Stimulated activated CD4-positive, alpha-beta T cell treated with anti-CD3 and anti-CD28 coated beads, Interleukin-15, amount 100 ng/mL, for 1 hour (primary cell): ENCODE measurements around the gene EXTL2.
"Not testable (repeated sequence)": the region's sequence is repeated elsewhere in the genome, so short reads cannot be mapped to it uniquely, and the experiment has no call there.

Experiments
- DNase-seq, 2 donors: peaks; one replicate each; pipeline ENCODE4 v3.0.0-alpha.2; 2020; ENCODE audit warnings: low read depth in 1 of 2, low spot score in 1 of 2

Gene EXTL2, protein sequence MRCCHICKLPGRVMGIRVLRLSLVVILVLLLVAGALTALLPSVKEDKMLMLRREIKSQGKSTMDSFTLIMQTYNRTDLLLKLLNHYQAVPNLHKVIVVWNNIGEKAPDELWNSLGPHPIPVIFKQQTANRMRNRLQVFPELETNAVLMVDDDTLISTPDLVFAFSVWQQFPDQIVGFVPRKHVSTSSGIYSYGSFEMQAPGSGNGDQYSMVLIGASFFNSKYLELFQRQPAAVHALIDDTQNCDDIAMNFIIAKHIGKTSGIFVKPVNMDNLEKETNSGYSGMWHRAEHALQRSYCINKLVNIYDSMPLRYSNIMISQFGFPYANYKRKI

DNA sequence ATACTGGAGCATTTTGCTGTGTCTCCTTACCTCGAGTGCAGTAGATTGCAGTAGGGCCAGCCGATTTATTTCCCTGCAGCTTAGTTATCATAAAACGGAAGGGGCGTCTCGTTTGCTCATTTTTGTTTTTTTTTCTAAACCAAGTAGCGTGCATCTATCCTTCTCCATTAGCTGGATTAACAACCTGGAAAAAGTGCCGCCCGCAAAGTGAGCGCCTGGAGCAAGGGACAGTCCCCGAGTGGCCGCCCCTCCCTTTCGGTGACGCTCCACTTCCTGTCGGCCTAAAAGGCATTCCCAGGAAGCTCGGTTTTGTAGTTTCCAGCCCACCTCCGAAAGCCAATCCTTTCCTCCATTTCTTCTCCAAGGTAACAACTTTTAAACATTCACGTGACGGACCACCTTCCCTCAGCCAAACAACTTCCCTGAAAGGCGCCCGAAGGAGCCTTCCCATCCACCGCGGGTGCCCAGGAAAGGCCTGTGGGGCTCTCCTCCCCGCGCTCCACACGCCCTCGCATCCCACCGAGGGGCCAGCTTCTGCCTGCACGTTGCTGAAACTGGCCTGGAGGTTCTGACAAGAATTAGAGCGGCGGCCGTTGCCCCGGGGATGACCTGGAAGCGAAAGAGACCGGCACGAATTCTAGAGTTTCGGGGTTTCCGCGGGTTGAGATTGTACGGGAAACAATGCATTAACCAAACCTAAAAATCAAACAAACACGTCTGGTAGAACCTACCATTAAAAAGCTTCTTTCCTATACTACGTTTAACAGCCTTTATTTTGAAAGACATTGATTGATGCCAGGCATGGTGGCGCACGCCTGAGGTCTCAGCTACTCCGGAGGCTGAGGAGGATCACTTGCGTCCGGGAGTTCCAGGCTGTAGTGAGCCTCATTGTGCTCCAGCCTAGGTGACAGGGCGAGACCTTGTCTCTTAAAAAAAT lies at the start of gene EXTL2:
Gene EXTL2, minus strand, starts transcription at position 240 of the 937 bp plus-strand sequence. CDS start 6,085 bp downstream, outside the sequence.
- DNase-seq = peak; percentile 14 to 37

DNA sequence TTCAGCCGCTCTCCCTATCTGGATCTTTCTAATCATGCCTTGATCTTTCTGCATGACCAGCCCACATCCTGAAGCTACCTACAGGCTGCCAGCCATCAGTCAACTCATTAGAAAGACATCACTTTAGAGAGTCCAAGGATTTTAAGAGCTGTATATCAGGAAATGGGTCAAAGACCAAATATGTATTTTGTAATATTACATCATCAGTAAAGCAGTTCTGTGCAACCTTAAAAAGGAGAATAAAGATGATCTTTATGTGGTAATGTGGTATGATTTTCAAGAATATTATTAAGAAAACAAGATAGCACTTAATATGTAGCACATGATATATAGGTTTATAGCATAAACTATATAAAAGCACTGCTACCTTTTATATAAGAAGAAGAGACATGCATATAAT lies 48.9 kb upstream of the EXTL2 start:
- no peak for DNase-seq

DNA sequence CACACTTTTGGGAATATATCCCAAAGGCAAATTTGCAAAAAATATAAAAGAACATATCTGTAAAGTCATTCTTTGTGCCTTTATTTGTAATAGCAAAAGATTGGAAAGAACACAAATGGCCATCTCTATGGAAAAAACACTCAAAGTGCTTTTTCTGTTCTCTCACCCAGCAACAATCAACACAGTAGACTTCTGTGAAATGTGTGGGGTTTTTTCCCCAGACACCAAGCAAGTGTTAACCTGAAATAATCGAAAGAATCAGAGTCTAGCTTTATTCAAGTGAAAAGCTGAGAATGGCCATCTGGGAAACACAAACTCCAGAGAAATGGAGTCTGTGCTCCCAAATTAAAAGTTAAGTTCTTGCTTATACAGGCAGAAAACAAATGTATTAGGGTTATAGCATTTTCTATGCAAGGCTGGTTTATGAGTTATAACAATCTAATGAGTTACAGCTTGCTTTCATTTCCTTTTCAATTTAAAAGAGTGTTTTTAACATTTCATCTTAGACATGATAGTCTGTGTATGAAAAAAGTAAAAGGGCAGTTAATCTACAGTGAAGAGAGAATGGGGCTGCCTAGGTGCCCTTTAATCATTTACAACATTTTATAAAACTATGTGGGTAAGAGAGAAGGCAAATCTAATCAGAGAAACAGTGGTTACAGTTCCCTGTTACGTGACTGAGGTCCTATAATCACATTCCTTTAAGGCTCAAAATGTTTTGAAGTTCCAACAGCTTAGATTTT lies 47.8 kb upstream of the EXTL2 start:
- no peak for DNase-seq

DNA sequence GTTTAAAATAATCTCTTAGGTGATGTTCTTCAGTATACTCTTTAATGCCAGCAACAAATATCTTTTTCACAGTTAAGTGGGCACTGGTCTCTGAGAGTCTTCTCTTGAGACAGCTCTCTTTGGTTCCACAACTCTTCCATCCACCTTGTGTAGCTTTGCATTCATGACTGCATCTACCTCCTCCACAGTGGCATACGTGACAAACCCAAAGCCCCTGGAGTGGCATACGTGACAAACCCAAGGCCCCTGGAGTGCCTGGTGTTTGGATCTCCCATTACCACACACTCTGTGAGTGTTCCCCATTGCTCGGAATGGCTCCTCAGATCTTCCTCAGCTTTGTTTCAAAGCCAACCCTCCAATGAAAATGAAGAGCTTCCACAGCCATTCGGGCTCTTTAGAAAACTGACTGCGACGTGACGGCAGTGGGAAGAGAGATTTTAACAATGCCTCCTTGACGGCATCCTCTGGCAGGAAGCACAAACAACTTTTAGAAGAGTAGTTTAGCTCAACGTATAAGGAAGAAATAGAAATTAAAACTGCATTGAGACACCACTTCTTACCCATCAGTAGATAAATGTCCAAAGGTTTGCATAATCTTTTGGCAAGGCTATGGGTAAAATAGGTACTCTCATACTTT lies 47.1 kb upstream of the EXTL2 start:
- no peak for DNase-seq

DNA sequence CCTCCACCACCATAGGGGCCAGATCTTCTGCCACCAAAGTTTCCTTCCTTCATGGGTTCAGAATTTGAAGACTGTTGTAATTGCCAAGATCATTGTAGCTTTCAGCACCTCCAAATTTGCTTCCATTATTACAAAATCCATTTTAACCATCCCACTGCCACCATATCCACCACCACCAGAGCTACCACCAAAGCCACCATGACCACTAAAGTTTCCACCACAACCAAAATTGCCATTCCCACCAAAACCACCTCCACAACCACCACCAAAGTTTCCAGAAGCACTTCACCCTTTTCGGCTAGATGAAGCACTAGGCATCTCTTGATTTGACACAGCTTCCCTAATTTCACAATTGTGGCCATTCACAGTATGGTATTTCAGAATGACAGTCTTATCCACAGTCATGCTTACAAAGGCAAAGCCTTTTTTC lies 46.5 kb upstream of the EXTL2 start:
- no peak for DNase-seq

DNA sequence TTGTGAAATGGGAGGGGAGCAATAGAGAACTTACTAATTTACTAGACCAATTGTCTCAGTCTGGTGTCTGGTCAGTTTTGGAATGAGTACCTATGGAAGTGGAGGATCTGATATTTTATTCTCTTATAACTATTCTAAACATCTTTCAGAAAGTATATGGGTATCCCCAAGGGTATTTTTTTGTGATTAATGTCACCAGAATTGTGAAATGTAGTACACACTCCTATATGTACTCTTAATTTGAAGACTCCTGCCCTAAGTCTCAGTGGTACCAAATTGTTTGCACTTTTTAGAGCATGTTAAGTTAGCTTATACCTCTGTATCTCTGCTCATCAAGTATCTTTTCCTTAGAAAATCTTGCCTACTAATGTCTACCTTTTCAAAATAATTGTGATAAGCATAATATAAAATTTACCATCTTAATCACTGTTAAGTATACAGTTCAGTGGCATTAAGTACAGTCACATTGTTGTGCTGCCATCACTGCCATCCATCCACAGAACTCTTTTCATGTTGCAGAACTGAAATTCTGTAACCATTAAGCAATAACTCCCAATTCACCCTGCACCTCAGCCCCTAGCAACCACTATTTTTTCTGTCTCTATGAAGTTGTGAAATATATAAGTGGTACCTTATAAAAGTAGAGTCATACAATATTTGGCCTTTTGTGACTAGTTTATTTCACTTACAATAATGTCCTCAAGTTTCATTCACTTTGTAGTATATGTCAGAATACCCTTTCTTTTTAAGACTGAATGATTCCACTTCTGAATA lies 41.7 kb upstream of the EXTL2 start:
- DNase-seq = no peak

DNA sequence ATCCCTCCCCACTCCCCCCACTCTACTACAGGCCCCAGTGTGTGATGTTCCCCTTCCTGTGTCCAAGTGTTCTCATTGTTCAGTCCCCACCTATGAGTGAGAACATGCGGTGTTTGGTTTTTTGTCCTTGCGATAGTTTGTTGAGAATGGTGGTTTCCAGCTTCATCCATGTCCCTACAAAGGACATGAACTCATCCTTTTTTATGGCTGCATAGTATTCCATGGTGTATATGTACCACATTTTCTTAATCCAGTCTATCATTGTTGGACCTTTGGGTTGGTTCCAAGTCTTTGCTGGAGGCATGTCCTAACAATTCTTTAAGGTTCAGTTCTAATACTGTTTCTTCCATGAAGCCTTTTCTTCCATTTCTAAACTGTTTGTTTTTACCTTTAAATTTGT lies 38.9 kb upstream of the EXTL2 start:
- DNase-seq = not testable (repeated sequence)

DNA sequence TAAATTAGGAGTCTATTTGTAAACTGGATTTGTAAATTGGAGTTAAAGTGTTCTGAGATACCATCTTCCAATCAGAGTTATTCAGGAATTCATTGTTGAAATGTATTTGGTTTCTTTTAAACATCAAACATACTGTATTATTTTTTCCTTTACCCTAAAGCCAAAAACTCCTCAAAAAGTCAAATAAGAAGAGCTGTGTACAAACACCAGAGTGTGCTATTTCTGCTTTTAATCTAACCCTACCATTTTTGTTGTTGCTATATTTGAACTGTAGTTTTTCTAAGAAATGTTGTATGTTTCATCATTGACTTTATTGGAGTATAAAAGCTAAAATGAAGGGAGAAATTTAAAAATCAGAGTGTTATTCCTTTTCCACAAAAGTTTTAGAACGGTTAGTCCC lies 37.1 kb upstream of the EXTL2 start:
- no peak for DNase-seq

DNA sequence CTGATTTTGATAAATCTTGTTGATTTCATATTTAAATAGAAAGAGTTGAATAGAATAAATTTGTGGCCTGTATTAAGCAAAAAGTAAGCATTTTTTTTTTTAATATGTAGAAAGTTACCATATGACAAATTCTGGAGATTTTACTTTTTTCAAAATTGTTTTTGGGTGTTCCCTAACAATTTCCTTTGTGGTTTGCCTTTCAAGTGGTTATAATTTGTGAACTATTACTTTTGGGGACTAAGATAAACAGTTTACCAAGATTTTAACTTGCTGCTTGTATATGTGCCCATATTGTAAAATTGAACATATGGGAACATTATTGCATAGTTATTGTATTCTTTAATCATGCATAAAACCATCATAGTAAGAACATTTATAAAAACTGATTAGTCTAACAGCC lies 35.9 kb upstream of the EXTL2 start:
- DNase-seq = no peak

DNA sequence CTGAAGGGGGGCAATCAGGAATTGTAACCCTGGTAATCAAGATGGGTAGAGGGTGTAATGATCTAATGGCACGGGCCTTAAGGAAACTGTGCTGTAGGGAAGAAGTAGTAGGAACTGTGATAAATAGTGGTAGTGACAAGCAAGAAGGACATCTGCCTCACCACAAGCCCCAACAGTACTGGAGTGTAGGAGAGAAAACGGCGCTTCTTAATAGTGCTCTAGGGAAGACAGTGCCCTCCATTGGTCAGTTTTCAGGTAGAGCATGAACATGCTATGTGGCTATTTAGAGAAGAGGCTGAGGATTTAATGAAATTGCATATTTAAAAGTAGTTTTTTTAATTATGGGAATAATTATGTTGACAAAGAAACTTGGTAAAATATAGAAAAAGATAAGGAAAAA lies 33.5 kb upstream of the EXTL2 start:
- no peak for DNase-seq

DNA sequence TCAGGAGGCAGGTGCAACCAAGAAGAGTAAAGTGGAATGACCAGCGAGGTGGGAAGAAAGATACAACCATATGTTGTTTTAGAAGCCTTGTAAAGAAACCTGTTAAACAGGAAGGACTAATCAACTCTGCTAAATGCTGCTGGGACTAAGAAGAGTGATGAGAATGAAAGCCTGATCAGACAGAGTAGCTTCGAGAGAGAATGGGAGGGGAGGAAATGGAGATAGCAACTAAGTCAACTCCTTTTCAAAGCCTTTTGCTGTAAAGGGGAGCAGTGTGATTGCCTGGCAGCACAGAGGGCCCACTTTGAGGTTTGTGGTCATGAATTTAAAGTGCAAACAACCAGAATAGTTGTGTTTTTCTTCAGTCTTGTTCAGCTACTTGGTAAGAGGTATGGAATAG lies 32.6 kb upstream of the EXTL2 start:
- DNase-seq = peak in 1 of 2 donors; percentile 7

DNA sequence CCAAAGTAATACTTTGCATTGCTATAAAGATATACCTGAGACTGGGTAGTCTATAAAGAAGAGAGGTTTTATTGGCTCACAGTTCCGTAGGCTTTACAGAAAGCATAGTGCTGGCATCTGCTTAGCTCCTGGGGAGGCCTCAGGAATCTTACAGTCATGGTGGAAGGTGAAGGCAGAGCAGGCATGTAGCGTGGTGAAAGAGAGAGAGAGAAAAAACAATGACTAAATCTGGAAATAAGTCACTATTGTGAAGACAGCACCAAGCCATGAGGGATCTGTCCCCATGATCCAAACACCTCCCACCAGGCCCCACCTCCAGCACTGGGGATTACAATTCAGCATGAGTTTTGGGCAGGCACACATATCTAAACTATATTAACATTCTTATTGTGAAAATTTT lies 31.6 kb upstream of the EXTL2 start:
- DNase-seq = no peak

DNA sequence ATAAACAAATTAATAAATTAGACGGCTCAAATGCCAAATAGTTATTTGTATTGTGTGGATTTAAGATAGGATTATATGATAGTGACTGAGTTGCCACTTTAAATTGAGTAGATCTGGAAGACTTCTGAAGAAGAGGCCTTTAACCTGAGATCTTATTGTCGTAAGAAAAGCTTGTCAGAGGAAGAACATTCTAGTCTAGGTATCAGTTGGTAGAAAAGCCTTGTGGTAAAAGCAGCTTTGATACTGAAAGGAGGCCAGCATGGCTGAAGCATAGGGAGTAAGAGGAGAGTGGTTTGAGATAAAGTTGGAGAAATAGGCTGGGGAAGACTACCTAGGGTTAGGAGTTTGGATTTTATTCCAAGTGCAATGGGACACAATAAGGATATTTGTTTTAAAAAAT lies 30.3 kb upstream of the EXTL2 start:
- no peak for DNase-seq

DNA sequence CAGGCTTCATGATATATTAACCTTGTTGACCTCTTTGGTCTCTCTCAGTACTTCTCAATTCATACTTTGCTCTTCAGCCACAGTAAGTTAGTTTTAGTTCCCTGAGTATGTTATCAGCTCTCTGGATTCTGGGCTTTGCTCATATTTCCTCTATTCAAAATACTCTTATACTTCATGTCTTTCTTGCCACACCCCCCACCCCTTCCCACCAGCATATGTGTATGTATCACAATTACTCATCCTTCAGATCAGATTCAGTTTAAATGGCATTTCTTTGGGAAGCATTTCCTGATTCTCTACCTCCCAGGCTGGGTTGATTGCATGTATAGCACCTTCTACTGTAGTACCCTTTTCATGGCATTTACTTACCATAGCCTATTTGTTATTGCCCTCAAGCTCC lies 29.6 kb upstream of the EXTL2 start:
- DNase-seq = no peak

DNA sequence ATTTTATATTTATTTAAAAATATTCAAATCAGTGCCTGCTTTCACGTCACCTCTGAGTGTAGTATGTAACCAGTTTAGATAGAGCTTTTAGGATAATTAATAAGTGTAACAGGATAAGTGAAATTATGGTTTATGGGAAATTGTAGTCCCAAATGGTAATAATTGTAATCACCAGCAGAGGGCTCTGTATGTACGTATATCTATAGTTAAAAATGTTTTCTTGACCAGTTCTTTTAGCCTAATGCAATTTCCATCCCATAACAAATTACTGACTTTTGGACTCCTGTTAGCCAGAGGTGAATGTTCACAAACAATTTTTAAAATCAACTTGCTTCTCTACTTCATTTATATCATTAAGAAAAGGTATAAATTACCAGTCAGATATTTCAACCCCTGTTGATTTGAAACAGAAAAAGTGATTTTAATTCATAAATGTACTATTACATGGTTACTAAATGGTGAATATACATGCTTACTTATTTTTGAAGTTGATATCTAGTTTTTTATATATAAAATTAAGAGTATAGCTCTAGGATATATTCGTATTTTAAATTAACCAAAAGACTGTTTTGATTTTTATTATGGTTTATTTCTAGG lies 26.6 kb upstream of the EXTL2 start:
- no peak for DNase-seq

DNA sequence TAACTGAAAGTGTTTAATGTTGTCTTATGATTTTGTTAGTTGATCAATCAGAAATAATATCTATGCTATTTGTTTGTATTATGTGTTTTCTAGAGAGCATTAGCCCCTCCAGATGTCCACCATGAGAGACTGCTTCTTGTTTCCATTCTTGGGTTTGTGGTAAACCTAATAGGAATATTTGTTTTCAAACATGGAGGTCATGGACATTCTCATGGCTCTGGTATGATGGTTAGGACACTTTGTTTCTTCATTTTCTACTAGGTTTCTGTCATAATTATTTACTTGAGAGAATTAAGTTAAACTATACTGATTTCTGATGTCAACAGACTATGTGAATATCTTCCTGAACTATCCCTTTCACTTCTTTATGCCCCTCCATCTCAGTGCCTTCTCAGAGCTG lies 17.4 kb upstream of the EXTL2 start:
- DNase-seq = no peak

DNA sequence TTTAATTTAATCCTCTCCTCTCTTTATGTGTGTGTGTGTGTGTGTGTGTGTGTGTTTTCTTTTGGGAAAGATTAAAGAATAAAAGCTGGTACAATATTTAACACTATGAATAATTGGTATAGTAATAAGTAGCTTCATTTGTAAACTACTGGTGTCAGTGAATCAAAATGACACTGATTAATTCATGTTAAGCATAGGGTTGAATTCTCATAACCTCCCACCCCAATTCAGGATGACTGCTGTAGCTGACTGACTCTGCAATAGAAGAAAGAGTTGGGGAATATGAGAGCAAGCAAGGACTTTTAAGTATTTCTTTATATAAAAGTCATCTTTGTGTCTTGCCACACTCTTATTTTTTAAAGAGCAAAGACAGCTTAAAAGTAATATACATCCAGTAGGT lies 14.4 kb upstream of the EXTL2 start:
- DNase-seq = no peak

DNA sequence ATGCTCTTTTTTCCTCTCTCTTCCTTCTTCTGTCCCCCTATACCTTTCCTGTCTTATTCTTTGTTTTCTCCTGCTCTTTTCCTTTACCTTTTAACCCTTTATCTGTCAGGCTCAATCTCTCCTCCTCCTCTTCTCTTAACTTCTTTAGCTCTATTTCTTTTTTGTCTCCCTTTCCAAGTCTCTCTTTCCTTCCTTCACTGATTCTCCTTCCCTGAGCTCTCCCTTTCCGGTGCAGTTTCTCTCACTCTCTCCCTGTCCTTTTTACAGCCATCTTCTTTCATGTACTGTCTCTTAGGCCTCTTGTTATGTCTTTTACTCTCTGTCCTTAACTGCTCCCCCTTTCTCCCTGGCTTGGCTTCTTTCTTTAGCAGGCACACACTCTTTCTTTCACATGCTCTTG lies 13.2 kb upstream of the EXTL2 start:
- no peak for DNase-seq

DNA sequence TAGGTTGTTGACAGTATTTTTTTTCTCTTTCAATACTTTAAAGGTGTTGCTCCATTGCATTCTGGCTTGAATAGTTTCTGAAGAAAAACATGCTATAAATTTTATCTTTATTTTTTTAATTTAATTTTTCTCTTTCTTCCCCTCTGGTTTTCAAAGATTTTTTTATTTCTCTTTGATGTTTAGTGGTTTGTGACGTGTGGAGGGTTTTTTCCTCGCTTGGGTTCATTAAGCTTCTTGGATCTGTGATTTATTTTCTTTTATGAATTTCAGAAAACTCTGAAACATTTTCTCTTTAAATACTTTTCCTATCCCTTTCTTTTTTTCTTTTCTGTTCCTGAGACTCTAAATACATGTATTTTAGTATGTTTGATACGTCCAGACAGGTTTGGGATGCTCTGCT lies 10.5 kb upstream of the EXTL2 start:
- DNase-seq = no peak

DNA sequence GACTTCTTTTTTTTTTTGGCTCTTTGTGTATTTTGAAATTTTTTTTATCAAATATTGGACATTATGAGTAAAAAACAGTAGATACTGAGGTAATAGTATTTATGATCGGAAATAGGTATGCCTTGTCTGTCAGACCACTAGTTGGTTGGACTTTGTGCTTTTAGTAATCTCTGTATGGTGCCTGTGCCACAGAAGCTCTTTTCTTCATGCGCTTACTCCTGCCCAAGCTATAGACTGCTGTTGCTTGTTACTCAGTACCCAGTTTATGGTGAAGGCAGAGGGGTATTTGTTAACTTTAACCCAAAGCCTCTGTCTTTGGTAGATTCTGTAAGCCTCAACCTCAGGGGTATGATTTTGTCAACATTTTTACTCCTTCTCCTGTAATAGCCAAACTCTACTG lies 9.9 kb upstream of the EXTL2 start:
- DNase-seq = no peak
